ENCODE measurements around the gene DLK2.
"Not testable (repeated sequence)": the region's sequence is repeated elsewhere in the genome, so short reads cannot be mapped to it uniquely, and the experiment has no call there.

The DLK2 gene

GRCh38 chr6:43421831-43422230, 33.5 kb downstream of the DLK2 start:
- no peak for TF ChIP-seq JUND (IDR thresholded peaks at IDR 0.05; ENCODE audit: low read depth)
- in situ Hi-C loops (cut with HindIII; ENCODE audit: low pct_unique_long_range_greater_than_20kb, low sequenced_read_pairs) = no loop called here
- DNase-seq (ENCODE audit: low read depth in 1 of 2, low spot score in 1 of 2) = no peak

GRCh38 chr6:43420012-43420709, 35.2 kb downstream of the DLK2 start:
- no peak for DNase-seq (ENCODE audit: low read depth in 1 of 2, low spot score in 1 of 2)
- in situ Hi-C loops (cut with HindIII; ENCODE audit: low pct_unique_long_range_greater_than_20kb, low sequenced_read_pairs) = no loop called here
- no peak for TF ChIP-seq JUND (IDR thresholded peaks at IDR 0.05; ENCODE audit: low read depth)

- DNase-seq (ENCODE audit: low read depth in 1 of 2, low spot score in 1 of 2) = no peak
- no peak for TF ChIP-seq JUND (IDR thresholded peaks at IDR 0.05; ENCODE audit: low read depth)
- in situ Hi-C loops (cut with HindIII; ENCODE audit: low pct_unique_long_range_greater_than_20kb, low sequenced_read_pairs) = no loop called here
Observed at GRCh38 chr6:43416935-43417334, 38.4 kb downstream of the DLK2 start.

DNA sequence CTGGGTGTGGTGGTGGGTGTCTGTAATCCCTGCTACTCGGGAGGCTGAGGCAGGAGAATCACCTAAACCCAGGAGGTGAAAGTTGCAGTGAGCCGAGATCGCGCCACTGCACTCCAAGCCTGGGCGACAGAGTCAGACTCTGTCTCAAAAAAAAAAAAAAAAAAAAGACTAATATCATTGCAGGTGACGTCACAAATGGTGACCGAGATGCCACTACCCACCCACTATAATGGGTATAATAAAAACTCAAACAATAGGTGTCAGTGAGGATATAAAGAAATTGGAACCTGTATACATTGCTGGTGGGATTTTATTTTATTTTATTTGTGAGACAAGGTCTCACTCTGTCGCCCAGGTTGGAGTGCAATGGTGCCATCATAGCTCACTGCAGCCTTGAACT, 40.1 kb downstream of the DLK2 start:
- DNase-seq (ENCODE audit: low read depth in 1 of 2, low spot score in 1 of 2); in situ Hi-C loops (cut with HindIII; ENCODE audit: low pct_unique_long_range_greater_than_20kb, low sequenced_read_pairs): not testable (repeated sequence)

- TF ChIP-seq JUND (IDR thresholded peaks at IDR 0.05; ENCODE audit: low read depth) = no peak
- no peak for DNase-seq (ENCODE audit: low read depth in 1 of 2, low spot score in 1 of 2)
- in situ Hi-C loops (cut with HindIII; ENCODE audit: low pct_unique_long_range_greater_than_20kb, low sequenced_read_pairs) = no loop called here
Observed at GRCh38 chr6:43413002-43413401, 42.3 kb downstream of the DLK2 start.

DNA sequence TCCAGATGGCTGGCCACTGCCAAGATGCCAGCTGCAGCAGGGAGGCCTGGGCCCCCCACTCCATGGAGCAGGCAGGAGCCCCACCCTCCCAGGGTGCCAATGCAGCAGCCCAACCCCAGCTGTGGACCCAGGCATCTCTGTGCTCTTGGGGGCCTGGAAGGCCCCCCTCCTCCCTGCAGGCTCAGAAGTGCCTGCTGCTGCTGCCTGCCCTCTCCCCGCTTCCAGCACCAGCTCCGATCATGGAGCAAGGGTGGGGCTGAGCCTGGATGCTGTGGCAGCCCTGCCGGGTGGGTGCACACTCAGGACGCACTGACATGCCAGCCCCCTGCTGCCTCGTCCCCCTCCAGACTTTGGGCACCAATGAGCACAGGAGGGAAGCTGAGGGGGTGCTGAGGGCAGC, 42.8 kb downstream of the DLK2 start:
- DNase-seq (ENCODE audit: low read depth in 1 of 2, low spot score in 1 of 2) = no peak
- in situ Hi-C loops (cut with HindIII; ENCODE audit: low pct_unique_long_range_greater_than_20kb, low sequenced_read_pairs) = no loop called here

DNA sequence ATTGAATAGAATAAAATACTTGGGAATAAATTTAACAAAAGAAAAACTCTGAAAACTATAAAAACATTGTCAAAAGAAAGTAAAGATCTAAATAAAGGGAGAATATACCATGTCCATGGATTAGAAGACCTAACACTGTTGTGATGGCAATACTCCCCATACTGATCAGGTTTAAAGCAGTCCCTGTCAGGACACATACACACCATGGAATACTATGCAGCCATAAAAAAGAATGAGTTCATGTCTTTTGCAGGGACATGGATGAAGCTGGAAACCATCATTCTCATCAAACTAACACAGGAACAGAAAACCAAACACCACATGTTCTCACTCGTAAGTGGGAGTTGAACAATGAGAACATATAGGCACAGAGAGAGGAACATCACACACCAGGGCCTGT, 44.6 kb downstream of the DLK2 start:
- DNase-seq (ENCODE audit: low read depth in 1 of 2, low spot score in 1 of 2); in situ Hi-C loops (cut with HindIII; ENCODE audit: low pct_unique_long_range_greater_than_20kb, low sequenced_read_pairs): not testable (repeated sequence)

More for the DNA sequence above, 42.8 kb downstream of the DLK2 start:
- no peak for TF ChIP-seq JUND (IDR thresholded peaks at IDR 0.05; ENCODE audit: low read depth)

- in situ Hi-C loops (cut with HindIII; ENCODE audit: low pct_unique_long_range_greater_than_20kb, low sequenced_read_pairs) = no loop called here
- no peak for TF ChIP-seq JUND (IDR thresholded peaks at IDR 0.05; ENCODE audit: low read depth)
- no peak for DNase-seq (ENCODE audit: low read depth in 1 of 2, low spot score in 1 of 2)
Observed at GRCh38 chr6:43408259-43408658, 47.1 kb downstream of the DLK2 start.

DNA sequence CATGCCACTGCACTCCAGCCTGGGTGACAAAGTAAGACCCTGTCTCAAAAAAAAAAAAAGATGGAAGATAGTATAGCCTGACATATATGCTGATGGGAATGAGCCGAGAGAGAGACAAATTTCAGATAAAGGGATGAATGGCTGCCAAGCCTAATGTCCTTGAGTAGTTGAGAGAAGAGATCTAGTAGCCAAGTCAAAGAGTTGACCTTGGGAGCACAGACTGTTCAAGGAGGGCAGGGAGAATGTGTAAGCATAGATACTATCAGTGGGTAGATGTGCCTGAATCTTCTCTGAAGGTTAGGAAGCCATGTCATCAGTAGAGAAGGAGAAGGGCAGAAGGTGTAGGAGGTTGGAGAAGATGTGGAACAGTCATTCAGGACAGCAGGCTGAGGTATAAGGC, 48.1 kb downstream of the DLK2 start:
- in situ Hi-C loops (cut with HindIII; ENCODE audit: low pct_unique_long_range_greater_than_20kb, low sequenced_read_pairs) = no loop called here
- no peak for DNase-seq (ENCODE audit: low read depth in 1 of 2, low spot score in 1 of 2)
- no peak for TF ChIP-seq JUND (IDR thresholded peaks at IDR 0.05; ENCODE audit: low read depth)

DNA sequence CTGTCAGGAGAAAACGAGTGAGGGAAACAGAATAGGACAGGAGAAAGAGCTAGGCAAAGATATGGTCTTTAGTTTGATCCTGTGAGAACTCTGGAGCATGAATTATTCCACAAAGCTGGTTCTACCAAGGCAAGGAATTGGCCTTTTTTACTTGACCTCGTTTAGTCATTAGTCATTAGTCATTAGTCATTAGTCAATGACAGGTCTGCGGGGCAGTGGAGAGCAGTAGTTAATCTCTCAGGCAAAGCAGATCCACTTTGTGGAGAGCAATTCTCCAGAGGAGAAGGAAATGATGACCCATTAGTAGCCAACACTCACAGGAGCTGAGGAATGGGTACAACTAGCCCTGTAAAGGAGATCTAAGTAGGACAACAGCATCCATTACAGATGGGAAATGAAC, 50.0 kb downstream of the DLK2 start:
- in situ Hi-C loops (cut with HindIII; ENCODE audit: low pct_unique_long_range_greater_than_20kb, low sequenced_read_pairs) = no loop called here
- no peak for TF ChIP-seq JUND (IDR thresholded peaks at IDR 0.05; ENCODE audit: low read depth)
- DNase-seq (ENCODE audit: low read depth in 1 of 2, low spot score in 1 of 2) = no peak

GRCh38 chr6:43402820-43403219, 52.5 kb downstream of the DLK2 start:
- in situ Hi-C loops (cut with HindIII; ENCODE audit: low pct_unique_long_range_greater_than_20kb, low sequenced_read_pairs) = no loop called here
- TF ChIP-seq JUND (IDR thresholded peaks at IDR 0.05; ENCODE audit: low read depth) = no peak
- peak in 1 of 2 experiments; percentile 19 for DNase-seq (ENCODE audit: low read depth in 1 of 2, low spot score in 1 of 2)

DNA sequence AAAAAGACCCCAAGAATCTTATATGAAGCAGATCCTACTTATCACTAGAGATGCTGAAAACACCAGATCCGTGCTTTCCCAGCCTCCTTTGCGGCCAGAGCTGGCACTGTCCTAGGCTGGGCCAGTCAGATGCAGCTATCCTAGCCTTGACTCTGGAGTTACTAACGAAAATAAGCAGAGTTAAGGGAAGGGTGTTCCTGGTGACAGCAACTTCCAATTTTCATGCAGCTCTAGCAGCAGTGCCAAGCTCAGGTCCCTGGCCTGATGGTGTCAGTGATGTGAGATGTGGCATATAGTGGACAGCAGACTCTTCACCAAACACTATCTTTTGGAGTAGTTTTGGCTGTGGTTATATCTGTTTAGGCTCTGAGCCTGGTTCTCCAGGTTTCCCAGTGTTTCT, 53.6 kb downstream of the DLK2 start:
- DNase-seq (ENCODE audit: low read depth in 1 of 2, low spot score in 1 of 2) = no peak
- no peak for TF ChIP-seq JUND (IDR thresholded peaks at IDR 0.05; ENCODE audit: low read depth)
- in situ Hi-C loops (cut with HindIII; ENCODE audit: low pct_unique_long_range_greater_than_20kb, low sequenced_read_pairs) = no loop called here
